Activated CD8-positive, alpha-beta T cell treated with anti-CD3 and anti-CD28 coated beads for 36 hours (primary cell): Measurements from ENCODE around the gene RAD51B. TPM values are rescaled to one million over a fixed set of nuclear protein-coding genes. Genes with fewer than 3 reads are reported as not detected.

Source experiments
- ATAC-seq: fragments of 200-7000 bp; cut with Tn5 transposase; one replicate; pipeline ENCODE4 v1.10.0; 2021; ENCODE audit warnings: mild to moderate bottlenecking, moderate library complexity
- CTCF ChIA-PET: fragments of 350-600 bp; sonication (Branson Sonifier 250); formaldehyde crosslinking; loops from one replicate; lab custom pipeline; 2021; ENCODE audit warnings: antibody characterized with exemption; lab: Charles Lee
- POLR2A ChIA-PET: fragments of 350-600 bp; sonication (Branson Sonifier 250); formaldehyde crosslinking; loops from one replicate; lab custom pipeline; 2021; ENCODE audit warnings: antibody characterized with exemption; lab: Charles Lee
- DNase-seq: peaks from one replicate; pipeline ENCODE4 v3.0.0-alpha.2; 2020
- H3K27ac Mint-ChIP-seq: one replicate; pipeline ENCODE4 v1.8.0; 2021; ENCODE audit warnings: mild to moderate bottlenecking, mixed read lengths
- H3K27me3 Mint-ChIP-seq: one replicate; pipeline ENCODE4 v1.8.0; 2021; ENCODE audit warnings: mixed read lengths
- H3K36me3 Mint-ChIP-seq: one replicate; pipeline ENCODE4 v1.8.0; 2021; ENCODE audit warnings: low read depth, mixed read lengths
- H3K4me1 Mint-ChIP-seq: one replicate; pipeline ENCODE4 v1.8.0; 2021; ENCODE audit warnings: low read depth, mixed read lengths
- H3K4me3 Mint-ChIP-seq: one replicate; pipeline ENCODE4 v1.8.0; 2021; ENCODE audit warnings: mild to moderate bottlenecking, moderate library complexity, mixed read lengths
- H3K9me3 Mint-ChIP-seq: one replicate; pipeline ENCODE4 v1.8.0; 2021; ENCODE audit warnings: mixed read lengths
- CTCF ChIP-seq: fragments of 200-600 bp; IDR thresholded peaks from one replicate; pipeline ENCODE4 v1.8.0; 2022; ENCODE audit warnings: antibody characterized with exemption, mild to moderate bottlenecking
- intact Hi-C: fragments of 100-400 bp; cut with micrococcal nuclease; formaldehyde crosslinking; loops from one replicate; pipeline ENCODE4 v1.10.0; 2022
- total RNA-seq, 2 experiments: library from RNA; stranded (reverse); gene quantifications; one replicate each; pipeline ENCODE4 v1.2.3, GENCODE V29; 2021

RAD51B gene
- total RNA-seq, 2 experiments from 2014 or later: 38.2 to 40.6 TPM

GRCh38 chr14:68135028-68135427, 315.4 kb downstream of the RAD51B start:
- H3K4me3 Mint-ChIP-seq: no peak overlapping the region
- no peaks in the 10 kb centered on the region for H3K36me3 Mint-ChIP-seq
- intact Hi-C loops: no loop called here
- H3K4me1 Mint-ChIP-seq: peaks cover 2% of the 10 kb centered on the region
- no peak for TF ChIP-seq CTCF
- no peaks in the 10 kb centered on the region for H3K9me3 Mint-ChIP-seq
- no peak overlapping the region for H3K27ac Mint-ChIP-seq
- DNase-seq: no peak
- ChIA-PET POLR2A (no interaction called here), CTCF (no interaction called here)
- no peaks in the 10 kb centered on the region for H3K27me3 Mint-ChIP-seq
- no peak for ATAC-seq

GRCh38 chr14:68135566-68135965, 316.0 kb downstream of the RAD51B start:
- no peaks in the 10 kb centered on the region for H3K27me3 Mint-ChIP-seq
- no peak overlapping the region for H3K27ac Mint-ChIP-seq
- POLR2A ChIA-PET: no interaction called here
- DNase-seq (no peak), ATAC-seq (no peak)
- H3K9me3 Mint-ChIP-seq: no peaks in the 10 kb centered on the region
- peaks cover 2% of the 10 kb centered on the region for H3K4me1 Mint-ChIP-seq
- CTCF ChIA-PET: no interaction called here
- H3K36me3 Mint-ChIP-seq: no peaks in the 10 kb centered on the region
- TF ChIP-seq CTCF: no peak
- H3K4me3 Mint-ChIP-seq: no peak overlapping the region
- intact Hi-C loops: no loop called here

GRCh38 chr14:68137704-68138619, 318.4 kb downstream of the RAD51B start:
- DNase-seq: peak; percentile 22
- Mint-ChIP-seq H3K36me3 (no peaks in the 10 kb centered on the region), H3K27ac (no peak overlapping the region), H3K27me3 (no peaks in the 10 kb centered on the region), H3K9me3 (no peaks in the 10 kb centered on the region), H3K4me3 (no peak overlapping the region), H3K4me1 (peaks cover 2% of the 10 kb centered on the region)
- TF ChIP-seq CTCF: no peak
- CTCF ChIA-PET: no interaction called here
- POLR2A ChIA-PET: no interaction called here
- intact Hi-C loops: no loop called here
- peak; percentile 47 for ATAC-seq

GRCh38 chr14:68139431-68140075, 320.0 kb downstream of the RAD51B start:
- H3K4me1 Mint-ChIP-seq: peaks cover 17% of the 10 kb centered on the region
- intact Hi-C loops: no loop called here
- no peaks in the 10 kb centered on the region for H3K9me3 Mint-ChIP-seq
- no peaks in the 10 kb centered on the region for H3K27me3 Mint-ChIP-seq
- ATAC-seq: no peak
- H3K36me3 Mint-ChIP-seq: no peaks in the 10 kb centered on the region
- H3K4me3 Mint-ChIP-seq: no peak overlapping the region
- no peak for TF ChIP-seq CTCF
- DNase-seq: no peak
- POLR2A ChIA-PET: interaction anchor here (0.6 kb wide), 1 partner anchor 199 kb away, joined by 3 read pairs; no protein-coding TSS in a partner anchor
- CTCF ChIA-PET: no interaction called here
- no peak overlapping the region for H3K27ac Mint-ChIP-seq
